Measurements from ENCODE around the gene BACH1. TPM values are rescaled to one million over a fixed set of nuclear protein-coding genes. Genes with fewer than 3 reads are reported as not detected.
A peak's percentile ranks its signal among the peaks of the same experiment; 100 is the strongest.

The BACH1 gene
- total and polyA plus RNA-seq, 2 of the 8 experiments (the other 6 are each of a cell fraction or from before 2014, with no cell fraction given) = 6.9 to 50.7 TPM

DNA sequence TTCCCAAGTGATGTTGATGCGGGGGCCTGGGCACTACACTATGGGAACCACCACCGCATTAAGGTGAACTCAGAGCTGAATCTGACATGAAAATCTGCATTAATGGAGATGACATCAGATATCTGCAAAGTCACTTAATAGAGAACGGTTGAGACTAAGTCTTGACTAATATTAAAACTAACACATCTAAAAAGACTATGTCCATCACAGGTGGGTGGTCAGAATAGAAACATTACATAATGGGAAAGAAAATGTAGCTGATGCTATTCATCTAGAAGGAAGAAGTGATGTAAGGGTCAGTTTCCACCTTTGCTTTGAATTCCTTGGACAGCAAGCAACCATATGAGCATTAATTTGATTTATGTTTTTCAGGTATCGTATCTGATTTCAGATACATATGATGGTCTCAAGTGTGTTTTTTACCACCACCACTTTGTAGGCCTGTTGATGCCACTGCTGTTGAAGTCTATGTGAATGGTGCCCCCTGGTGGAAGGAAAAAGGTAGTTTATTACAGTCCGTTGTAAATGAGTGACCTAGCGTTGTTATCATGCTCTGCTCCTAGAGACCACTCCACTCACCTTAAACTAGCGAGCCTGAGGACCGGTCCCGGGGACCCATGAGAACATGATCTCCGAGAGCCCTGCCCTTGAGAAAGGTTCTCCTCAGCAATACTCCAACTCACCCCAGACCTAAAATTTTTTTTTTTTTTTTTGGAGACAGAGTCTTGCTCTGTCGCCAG is 73.5 kb downstream of the BACH1 start:
- TF ChIP-seq CREB1 (IDR thresholded peaks at IDR 0.05) (no peak), SP4 (IDR thresholded peaks at IDR 0.05; ENCODE audit: low read length) (no peak), RAD21 (IDR thresholded peaks at IDR 0.05 in 1 of 2, conservative IDR thresholded peaks at IDR 0.05 in 1 of 2; ENCODE audit: low read depth in 2 of 2, low read length in 2 of 2) (peak; percentile 87 to 89)
- TF ChIP-seq, protein P1, sequence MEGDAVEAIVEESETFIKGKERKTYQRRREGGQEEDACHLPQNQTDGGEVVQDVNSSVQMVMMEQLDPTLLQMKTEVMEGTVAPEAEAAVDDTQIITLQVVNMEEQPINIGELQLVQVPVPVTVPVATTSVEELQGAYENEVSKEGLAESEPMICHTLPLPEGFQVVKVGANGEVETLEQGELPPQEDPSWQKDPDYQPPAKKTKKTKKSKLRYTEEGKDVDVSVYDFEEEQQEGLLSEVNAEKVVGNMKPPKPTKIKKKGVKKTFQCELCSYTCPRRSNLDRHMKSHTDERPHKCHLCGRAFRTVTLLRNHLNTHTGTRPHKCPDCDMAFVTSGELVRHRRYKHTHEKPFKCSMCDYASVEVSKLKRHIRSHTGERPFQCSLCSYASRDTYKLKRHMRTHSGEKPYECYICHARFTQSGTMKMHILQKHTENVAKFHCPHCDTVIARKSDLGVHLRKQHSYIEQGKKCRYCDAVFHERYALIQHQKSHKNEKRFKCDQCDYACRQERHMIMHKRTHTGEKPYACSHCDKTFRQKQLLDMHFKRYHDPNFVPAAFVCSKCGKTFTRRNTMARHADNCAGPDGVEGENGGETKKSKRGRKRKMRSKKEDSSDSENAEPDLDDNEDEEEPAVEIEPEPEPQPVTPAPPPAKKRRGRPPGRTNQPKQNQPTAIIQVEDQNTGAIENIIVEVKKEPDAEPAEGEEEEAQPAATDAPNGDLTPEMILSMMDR (IDR thresholded peaks at IDR 0.05; ENCODE audit: control extremely low read depth in 1 of 3, insufficient read depth in 1 of 3, low read depth in 1 of 3, low read length in 3 of 3) = peak in 2 of 3 experiments; percentile 70 to 74; a peak in 3 of 4 replicates
- Histone ChIP-seq H3K36me3 (ENCODE audit: control insufficient read depth in 2 of 4, insufficient read depth in 4 of 4, low read length in 3 of 4) (no peaks in the 10 kb centered on the region), H4K20me1 (replicated peaks in 1 of 2; ENCODE audit: control insufficient read depth in 1 of 2, insufficient read depth in 2 of 2, low read length in 2 of 2) (no peaks in the 10 kb centered on the region), H3K18ac (ENCODE audit: extremely low read depth, low read length) (no peak overlapping the region), H3K79me1 (ENCODE audit: low read depth, low read length) (no peaks in the 10 kb centered on the region), H3K79me2 (ENCODE audit: control insufficient read depth in 1 of 2, insufficient read depth in 2 of 2, low read length in 2 of 2) (no peaks in the 10 kb centered on the region), H3K9ac (replicated peaks in 1 of 4; ENCODE audit: extremely low read depth in 1 of 4, low read depth in 3 of 4, low read length in 3 of 4) (no peak overlapping the region), H2AFZ (ENCODE audit: low read length) (no peak overlapping the region), H3K23ac (ENCODE audit: insufficient read length) (no peak overlapping the region), H3K4ac (replicated peaks; ENCODE audit: insufficient read length, low read depth, low read length) (no peak overlapping the region), H3K4me1 (replicated peaks in 1 of 4; ENCODE audit: control insufficient read depth in 3 of 4, insufficient read depth in 4 of 4, low read length in 3 of 4) (no peaks in the 10 kb centered on the region; a peak in 1 of 7 replicates), H2BK120ac (replicated peaks; ENCODE audit: low read depth, low read length) (no peak overlapping the region), H2BK20ac (ENCODE audit: low read length) (no peak overlapping the region), H4K91ac (replicated peaks; ENCODE audit: insufficient read length, low read length) (no peak overlapping the region), H3K27ac (ENCODE audit: low read depth, low read length) (no peak overlapping the region), H3K4me3 (ENCODE audit: extremely low read depth in 1 of 4, insufficient read depth in 2 of 4, low read depth in 3 of 4, low read length in 4 of 4) (no peak overlapping the region), H4K8ac (ENCODE audit: extremely low read depth, insufficient read depth, low read length) (no peak overlapping the region), H2BK12ac (ENCODE audit: low read depth, low read length) (no peak overlapping the region), H4K5ac (ENCODE audit: insufficient read length, low read depth, low read length) (no peak overlapping the region), H2AK5ac (ENCODE audit: low read depth, low read length) (no peak overlapping the region), H3K9me3 (ENCODE audit: insufficient read depth in 2 of 2, low read depth in 1 of 2, low read length in 1 of 2) (no peaks in the 10 kb centered on the region), H3K23me2 (ENCODE audit: low read depth, low read length) (no peaks in the 10 kb centered on the region), H2BK5ac (ENCODE audit: low read depth, low read length) (no peak overlapping the region), H3K56ac (replicated peaks; ENCODE audit: insufficient read length, low read depth, low read length) (no peak overlapping the region), H3K14ac (ENCODE audit: insufficient read length) (no peak overlapping the region), H2BK15ac (ENCODE audit: low read length) (no peak overlapping the region), H3K27me3 (replicated peaks in 1 of 4; ENCODE audit: control insufficient read depth in 3 of 4, extremely low read depth in 1 of 4, insufficient read depth in 3 of 4, low read length in 3 of 4) (no peaks in the 10 kb centered on the region), H3K4me2 (ENCODE audit: insufficient read depth in 1 of 2, low read depth in 2 of 2, low read length in 2 of 2) (no peak overlapping the region)
- POLR2A ChIA-PET (ENCODE audit: partially characterized antibody) = interaction anchor here (1.3 kb wide), 1 partner anchor 298 kb away, joined by 5 read pairs; the partner anchor contains the start of gene CCT8
- DNase-seq (ENCODE audit: low read depth in 1 of 2, low spot score in 2 of 2) (peak in 1 of 2 experiments; percentile 48), FAIRE-seq (peak; percentile 78)
- WGBS, 2 experiments (ENCODE audit: extremely low coverage in 1 of 2, insufficient coverage in 1 of 2, insufficient read length in 1 of 2, insufficient replicate concordance in 2 of 2, low coverage in 1 of 2, low lambda C conversion rate in 2 of 2, missing lambda C conversion rate in 1 of 2) = 69% methylated on average over 11 of the region's 11 CpGs; no CpG with 5 or more reads in 1 of the 2 experiments
- CTCF ChIA-PET (ENCODE audit: partially characterized antibody) = interaction anchor here (0.7 to 5.3 kb wide), 20 partner anchors 8 to 457 kb away, joined by 3 to 42 read pairs (median 4); partner anchors contain the start of gene CCT8

Data from H1 (cell line).